Fibroblast of the aortic adventitia (primary cell): Measurements from ENCODE around the gene ORM2. TPM values are rescaled to one million over a fixed set of nuclear protein-coding genes. Genes with fewer than 3 reads are reported as not detected.

ENCODE experiments used
- DNase-seq: peaks from one replicate; pipeline ENCODE4 v3.0.0-alpha.2; 2010; ENCODE audit warnings: low read depth
- H3K4me3 ChIP-seq: 2 replicates; pipeline ENCODE4 v1.5.1; 2011; ENCODE audit warnings: low read depth, mild to moderate bottlenecking, control low read depth, low read length, moderate library complexity
- CTCF ChIP-seq: IDR thresholded peaks from 2 replicates; pipeline ENCODE4 v1.5.1; 2011; ENCODE audit warnings: mild to moderate bottlenecking, low read length, control low read depth, inconsistent platforms; ENCODE audit not compliant: insufficient read depth
- total RNA-seq: library from RNA; depleted of rRNA; stranded (reverse); fragments of >200 nt; gene quantifications from 2 replicates; pipeline ENCODE4 v1.2.3, GENCODE V29; 2012; ENCODE audit warnings: low replicate concordance

The ORM2 gene
- total RNA-seq, 1 donor, result not detected

GRCh38 chr9:114348906-114349482 is 19.3 kb downstream of the ORM2 start:
- TF ChIP-seq CTCF, result no peak
- H3K4me3 ChIP-seq, result no peak overlapping the region
- peak; percentile 94 for DNase-seq

DNA sequence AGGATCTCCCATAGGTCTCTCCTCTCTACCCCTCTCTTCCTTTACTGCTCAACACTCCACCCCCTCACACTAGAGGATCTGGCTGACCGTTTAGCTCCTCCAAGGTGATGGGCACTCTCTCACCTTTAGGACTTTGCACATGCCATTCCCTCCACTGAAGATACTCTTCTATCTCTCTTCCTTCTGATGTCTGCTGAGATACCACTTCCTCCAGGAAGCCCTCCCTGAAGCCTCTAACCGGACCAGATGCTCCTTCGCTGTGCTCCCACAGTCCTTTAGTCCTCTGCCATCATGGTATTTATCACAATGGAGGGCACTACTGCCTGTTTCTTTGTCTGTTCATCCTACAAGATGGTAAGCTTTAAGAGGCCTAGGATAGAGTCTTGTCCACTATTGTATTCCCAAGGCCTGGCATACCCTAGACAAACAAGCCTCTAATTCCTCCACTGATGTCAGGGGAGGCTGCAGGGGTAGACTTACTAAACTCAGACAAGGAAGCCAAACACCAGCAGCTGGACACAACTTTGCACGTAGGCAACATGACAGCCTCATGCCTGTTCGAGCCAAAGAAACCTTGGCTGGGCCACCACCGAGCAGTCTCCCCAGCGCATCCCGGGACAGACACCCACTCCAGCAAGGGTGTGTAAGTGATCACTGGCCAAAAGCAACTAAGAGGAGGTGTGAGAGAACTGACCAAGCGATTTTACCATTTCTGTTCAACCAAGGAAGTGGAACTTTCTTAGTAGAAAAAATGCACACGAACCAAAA is 20.2 kb downstream of the ORM2 start:
- TF ChIP-seq CTCF, result no peak
- no peak for DNase-seq
- no peak overlapping the region for H3K4me3 ChIP-seq

DNA sequence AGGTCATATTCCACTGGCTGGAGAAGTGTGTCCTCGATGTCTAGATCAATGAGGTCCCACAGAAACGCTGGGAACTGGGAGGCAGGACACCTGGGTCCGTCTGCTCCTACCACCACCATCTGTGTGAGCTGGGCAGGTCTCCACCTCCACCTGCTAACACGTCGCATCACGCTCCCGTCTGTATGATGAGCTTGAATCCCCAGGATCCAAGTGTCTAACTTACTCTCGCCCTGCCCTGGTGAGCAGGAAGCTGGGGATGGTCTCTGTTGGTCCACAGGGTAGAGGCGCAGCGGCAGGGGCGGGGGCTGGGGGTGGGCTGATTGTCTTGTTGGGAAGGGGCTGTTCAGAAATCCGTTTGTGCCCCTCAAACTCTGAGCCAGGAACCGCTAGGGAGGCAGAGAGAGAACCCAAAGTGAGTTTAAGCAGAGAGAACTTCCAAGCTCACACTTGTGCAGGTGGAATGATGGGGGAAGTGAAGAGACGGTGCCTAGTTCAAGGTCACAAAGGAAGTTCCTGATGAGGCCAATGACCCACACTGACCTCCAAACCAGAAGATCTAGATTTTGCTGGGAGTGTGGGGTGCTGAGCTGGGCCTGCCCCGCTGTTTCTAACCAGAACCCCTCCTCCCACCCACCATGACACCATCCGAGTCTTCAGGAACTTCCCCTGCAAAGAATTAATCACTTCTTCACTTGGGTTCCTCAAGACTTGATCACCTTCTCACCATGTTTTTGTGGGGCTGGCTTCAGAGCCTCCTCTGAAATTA is 21.1 kb downstream of the ORM2 start:
- H3K4me3 ChIP-seq, result no peak overlapping the region
- no peak for TF ChIP-seq CTCF
- no peak for DNase-seq

DNA sequence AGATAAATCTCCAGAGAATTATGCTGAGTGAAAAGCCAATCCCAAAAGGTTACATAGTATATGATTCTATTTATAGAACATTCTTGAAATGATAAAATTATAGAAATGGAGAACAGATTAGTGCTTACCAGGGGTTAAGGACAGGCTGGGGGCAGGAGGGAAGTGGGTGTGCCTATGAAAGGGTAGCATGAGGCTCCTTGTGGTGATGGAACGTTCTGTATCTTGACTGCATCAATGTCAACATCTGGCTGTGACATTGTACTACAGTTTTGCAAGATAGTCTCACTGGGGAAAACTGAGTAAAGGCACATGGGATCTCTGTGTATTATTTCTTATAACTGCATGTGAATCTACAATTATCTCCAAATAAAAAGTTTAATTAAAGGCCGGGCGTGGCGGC is 22.3 kb downstream of the ORM2 start:
- no peak for DNase-seq
- TF ChIP-seq CTCF, result no peak
- H3K4me3 ChIP-seq, result no peak overlapping the region

- no peak overlapping the region for H3K4me3 ChIP-seq
- no peak for TF ChIP-seq CTCF
- DNase-seq, result no peak
These were observed 26.2 kb downstream of the ORM2 start for GRCh38 chr9:114355821-114356220.

DNA sequence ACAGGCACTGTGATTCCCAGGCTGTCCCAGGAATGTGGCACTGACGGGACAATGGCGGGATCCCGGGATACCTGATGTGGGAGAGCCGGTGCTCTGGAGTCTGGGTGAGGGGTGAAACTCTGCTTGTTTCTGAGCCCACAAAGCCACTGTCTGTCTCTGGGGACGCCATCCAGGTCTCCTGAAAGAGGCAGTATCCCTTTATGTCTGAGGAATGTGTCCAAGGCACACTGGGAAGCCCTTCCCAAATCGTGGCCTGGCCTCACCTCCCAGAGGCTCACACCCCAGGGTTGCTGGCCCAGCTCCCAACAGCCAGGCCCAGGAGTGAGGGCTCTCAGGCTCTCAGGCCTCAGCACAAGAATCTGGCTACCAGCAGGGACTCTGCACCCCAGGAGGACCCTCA is 27.1 kb downstream of the ORM2 start:
- no peak for TF ChIP-seq CTCF

More for the DNA sequence above, 27.1 kb downstream of the ORM2 start:
- no peak for DNase-seq
- no peak overlapping the region for H3K4me3 ChIP-seq
